Suprapubic skin (tissue), 4 donors: ENCODE measurements around the gene TMEM50A. TPM values are rescaled to one million over a fixed set of nuclear protein-coding genes. Genes with fewer than 3 reads are reported as not detected.
A peak's percentile ranks its signal among the peaks of the same experiment; 100 is the strongest.
"Not testable (repeated sequence)": the region's sequence is repeated elsewhere in the genome, so short reads cannot be mapped to it uniquely, and the experiment has no call there.

ENCODE experiments used
- DNase-seq, 2 donors: peaks; one replicate each; pipeline ENCODE4 v3.0.0-alpha.2; 2019; ENCODE audit warnings: low spot score in 2 of 2
- H3K27ac ChIP-seq: fragments of 200-600 bp; sonication (generic); one replicate; pipeline ENCODE4 v1.5.1; 2019
- H3K27me3 ChIP-seq: fragments of 200-600 bp; sonication (generic); one replicate; pipeline ENCODE4 v1.5.1; 2019
- H3K36me3 ChIP-seq: fragments of 200-600 bp; sonication (generic); one replicate; pipeline ENCODE4 v1.5.1; 2019
- H3K4me1 ChIP-seq: fragments of 200-600 bp; sonication (generic); one replicate; pipeline ENCODE4 v1.5.1; 2019
- H3K4me3 ChIP-seq: fragments of 200-600 bp; sonication (generic); one replicate; pipeline ENCODE4 v1.5.1; 2019; ENCODE audit warnings: mild to moderate bottlenecking
- H3K9me3 ChIP-seq: fragments of 200-600 bp; sonication (generic); one replicate; pipeline ENCODE4 v1.5.1; 2019
- CTCF ChIP-seq, 2 donors: fragments of 200-600 bp in 1 of 2; fragments of 450-650 bp in 1 of 2; sonication (generic) in 1 of 2; IDR thresholded peaks; one replicate each; pipeline ENCODE4 v1.5.1; 2016 to 2019; ENCODE audit warnings: antibody characterized with exemption in 2 of 2, mild to moderate bottlenecking in 1 of 2, moderate library complexity in 1 of 2
- EP300 ChIP-seq: sonication (generic); formaldehyde crosslinking; IDR thresholded peaks from one replicate; pipeline ENCODE4 v1.6.1; 2017; ENCODE audit warnings: antibody characterized with exemption
- POLR2A ChIP-seq, 2 donors: fragments of 450-650 bp; IDR thresholded peaks; one replicate each; pipeline ENCODE4 v1.6.1; 2017; ENCODE audit warnings: antibody characterized with exemption in 2 of 2, mild to moderate bottlenecking in 2 of 2, moderate library complexity in 2 of 2
- POLR2AphosphoS5 ChIP-seq, 3 donors: sonication (generic); formaldehyde crosslinking; IDR thresholded peaks; one replicate each; pipeline ENCODE4 v1.6.1; 2017; ENCODE audit warnings: antibody characterized with exemption in 3 of 3
- WGBS: methylation state at CpG from one replicate; pipeline ENCODE4 v1.1.5; 2018; 5-methylcytosine and 5-hydroxymethylcytosine counted together
- total RNA-seq, 4 donors: library from RNA; depleted of rRNA; stranded (reverse); fragments of >200 nt; gene quantifications; one replicate each; pipeline ENCODE4 v1.1.0, GENCODE V29; 2016

Gene TMEM50A
- total RNA-seq, 4 donors from 2014 or later: 57.6 to 87.9 (median 72.8) TPM

DNA sequence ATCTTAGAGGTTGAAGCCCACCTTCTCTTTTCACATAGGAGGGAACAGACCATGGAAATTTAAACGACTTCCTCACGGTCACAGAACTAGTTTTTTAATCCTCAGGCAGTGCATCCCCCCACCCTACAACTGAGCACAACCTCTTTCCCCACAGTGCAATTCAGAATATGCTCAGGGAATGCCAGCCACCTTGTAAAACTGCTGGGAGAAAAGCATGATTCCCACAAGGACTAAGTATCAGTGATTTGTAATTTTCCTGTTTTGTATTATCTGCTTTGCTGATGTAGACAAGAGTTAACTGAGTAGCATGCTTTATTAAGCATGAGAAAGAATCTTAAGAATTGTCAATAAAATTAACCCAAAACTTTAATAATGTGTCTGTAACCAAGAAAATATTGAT is 23.8 kb downstream of the TMEM50A start:
- no peaks in the 10 kb centered on the region for H3K9me3 ChIP-seq
- DNase-seq: no peak
- no peak overlapping the region for H3K4me3 ChIP-seq
- no peak overlapping the region for H3K27ac ChIP-seq
- H3K27me3 ChIP-seq: no peaks in the 10 kb centered on the region
- H3K4me1 ChIP-seq: peaks cover 4% of the 10 kb centered on the region
- H3K36me3 ChIP-seq: peaks cover 41% of the 10 kb centered on the region
- TF ChIP-seq POLR2A (IDR thresholded peaks at IDR 0.05) (no peak), EP300 (no peak), POLR2AphosphoS5 (IDR thresholded peaks at IDR 0.05) (no peak), CTCF (IDR thresholded peaks at IDR 0.05) (no peak)
- 53% methylated on average over 2 of the region's 2 CpGs for WGBS

GRCh38 chr1:25362634-25363559 is 24.8 kb downstream of the TMEM50A start:
- DNase-seq, H3K27me3 ChIP-seq, H3K4me1 ChIP-seq, H3K9me3 ChIP-seq, H3K27ac ChIP-seq, H3K4me3 ChIP-seq: not testable (repeated sequence)
- WGBS: no CpG with 5 or more reads among the region's 17 CpGs
- peaks cover 35% of the 10 kb centered on the region for H3K36me3 ChIP-seq

DNA sequence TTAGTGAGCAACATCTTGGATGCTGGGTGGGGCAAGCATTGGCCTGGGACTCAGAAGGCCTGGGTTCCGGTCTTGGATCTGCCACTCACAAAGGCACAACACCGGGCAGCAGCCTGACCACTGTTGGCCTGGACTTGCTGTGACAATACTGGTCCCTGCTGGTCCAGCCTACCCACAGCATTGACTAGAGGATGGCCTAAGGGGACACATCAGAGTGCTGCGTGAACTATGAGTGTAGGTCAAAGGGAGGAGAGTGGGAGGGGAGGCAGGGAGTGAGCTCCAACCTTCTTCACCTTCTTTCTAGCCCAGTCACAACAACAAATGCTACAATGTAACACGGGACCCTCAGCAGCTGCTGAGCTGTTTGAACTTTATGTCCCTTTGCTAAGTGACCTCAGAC is 31.1 kb downstream of the TMEM50A start:
- Histone ChIP-seq H3K9me3 (no peaks in the 10 kb centered on the region), H3K36me3 (no peaks in the 10 kb centered on the region), H3K27me3 (no peaks in the 10 kb centered on the region), H3K27ac (no peak overlapping the region), H3K4me1 (no peaks in the 10 kb centered on the region), H3K4me3 (no peak overlapping the region)
- WGBS: 98% methylated on average over 4 of the region's 4 CpGs
- no peak for DNase-seq
- TF ChIP-seq EP300: no peak
- TF ChIP-seq POLR2AphosphoS5 (IDR thresholded peaks at IDR 0.05): no peak
- no peak for TF ChIP-seq POLR2A (IDR thresholded peaks at IDR 0.05)
- TF ChIP-seq CTCF (IDR thresholded peaks at IDR 0.05): no peak

DNA sequence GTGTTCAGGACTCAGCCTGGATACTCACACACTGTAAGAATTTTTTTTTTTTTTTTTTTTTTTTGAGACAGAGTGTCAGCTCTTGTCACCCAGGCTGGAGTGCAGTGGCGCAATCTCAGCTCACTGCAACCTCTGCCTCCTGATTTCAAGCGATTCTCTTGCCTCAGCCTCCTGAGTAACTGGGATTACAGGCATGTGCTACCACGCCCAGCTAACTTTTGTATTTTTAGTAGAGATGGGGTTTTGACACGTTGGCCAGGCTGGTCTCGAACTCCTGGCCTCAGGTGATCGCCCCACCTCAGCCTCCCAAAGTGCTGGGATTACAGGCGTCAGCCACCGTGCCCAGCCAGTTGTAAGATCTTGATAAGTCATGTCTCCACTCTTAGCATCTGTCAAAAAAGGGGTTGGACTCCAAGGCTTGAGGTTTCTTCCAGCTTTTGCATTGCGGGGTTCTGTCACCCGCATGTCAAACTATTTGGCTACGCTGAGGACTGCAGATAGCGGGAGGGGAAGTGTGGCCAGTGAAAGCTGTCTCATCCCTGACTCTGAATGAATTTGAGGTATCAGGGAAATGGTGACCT is 31.6 kb downstream of the TMEM50A start:
- H3K9me3 ChIP-seq, H3K4me1 ChIP-seq, H3K27me3 ChIP-seq, H3K4me3 ChIP-seq, H3K36me3 ChIP-seq, H3K27ac ChIP-seq, DNase-seq: not testable (repeated sequence)
- WGBS: 85% methylated on average over 12 of the region's 12 CpGs

- H3K9me3 ChIP-seq, DNase-seq, H3K27me3 ChIP-seq, H3K27ac ChIP-seq, H3K4me1 ChIP-seq, H3K4me3 ChIP-seq, H3K36me3 ChIP-seq: not testable (repeated sequence)
- WGBS: 36% methylated on average over 7 of the region's 7 CpGs
Observed at GRCh38 chr1:25371757-25372156, 33.6 kb downstream of the TMEM50A start.

GRCh38 chr1:25378367-25378766 is 40.2 kb downstream of the TMEM50A start:
- H3K9me3 ChIP-seq, H3K36me3 ChIP-seq, H3K4me1 ChIP-seq, H3K27me3 ChIP-seq, H3K27ac ChIP-seq, H3K4me3 ChIP-seq, DNase-seq: not testable (repeated sequence)
- WGBS: 86% methylated on average over 3 of the region's 3 CpGs

DNA sequence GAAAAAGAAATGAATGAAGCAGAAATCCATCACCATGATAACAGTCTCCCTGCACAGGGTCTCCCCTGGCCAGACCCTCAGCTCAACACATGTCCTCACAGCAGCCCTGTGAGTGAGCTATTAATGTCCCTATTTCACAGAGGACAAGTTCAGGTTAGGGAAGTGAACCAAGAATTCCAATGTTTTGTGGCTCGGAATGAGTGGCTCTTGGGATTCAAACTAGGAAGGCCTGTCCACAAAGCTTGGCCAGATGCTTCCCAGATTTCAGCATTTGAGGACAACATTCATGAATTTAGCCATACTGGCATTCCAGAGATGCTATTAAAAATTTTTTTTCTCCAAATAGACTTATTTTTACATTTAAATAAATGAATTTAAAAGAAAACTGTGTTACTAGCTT is 44.4 kb downstream of the TMEM50A start:
- H3K36me3 ChIP-seq, H3K27me3 ChIP-seq, H3K9me3 ChIP-seq, DNase-seq, H3K4me3 ChIP-seq, H3K4me1 ChIP-seq, H3K27ac ChIP-seq: not testable (repeated sequence)
- 75% methylated on average over 1 of the region's 1 CpG for WGBS

- DNase-seq, H3K27me3 ChIP-seq, H3K36me3 ChIP-seq, H3K9me3 ChIP-seq, H3K4me1 ChIP-seq, H3K4me3 ChIP-seq, H3K27ac ChIP-seq: not testable (repeated sequence)
- WGBS: 79% methylated on average over 1 of the region's 1 CpG
Observed at GRCh38 chr1:25383090-25383489, 45.0 kb downstream of the TMEM50A start.

DNA sequence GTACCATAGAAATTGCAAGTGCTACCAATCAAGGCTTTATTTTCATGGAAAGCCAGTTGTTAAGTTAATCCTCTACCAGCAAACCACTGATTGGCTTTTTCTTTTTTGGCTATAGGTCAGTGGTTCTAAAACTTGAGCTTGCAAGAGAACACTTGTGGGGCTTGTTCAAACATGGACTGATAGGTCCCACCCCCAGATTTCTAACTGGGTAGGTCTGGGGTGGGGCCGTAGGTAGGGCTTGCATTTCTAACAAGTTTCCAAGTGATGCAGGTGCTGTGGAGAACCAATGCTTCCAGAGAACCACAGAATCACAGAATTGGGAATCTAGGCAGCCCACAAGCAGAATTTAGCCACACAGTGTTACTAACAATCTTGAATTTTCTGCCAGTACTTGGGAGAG is 45.7 kb downstream of the TMEM50A start:
- H3K9me3 ChIP-seq, H3K36me3 ChIP-seq, H3K4me3 ChIP-seq, H3K27me3 ChIP-seq, DNase-seq, H3K27ac ChIP-seq, H3K4me1 ChIP-seq: not testable (repeated sequence)
- no CpG with 5 or more reads among the region's 1 CpG for WGBS

DNA sequence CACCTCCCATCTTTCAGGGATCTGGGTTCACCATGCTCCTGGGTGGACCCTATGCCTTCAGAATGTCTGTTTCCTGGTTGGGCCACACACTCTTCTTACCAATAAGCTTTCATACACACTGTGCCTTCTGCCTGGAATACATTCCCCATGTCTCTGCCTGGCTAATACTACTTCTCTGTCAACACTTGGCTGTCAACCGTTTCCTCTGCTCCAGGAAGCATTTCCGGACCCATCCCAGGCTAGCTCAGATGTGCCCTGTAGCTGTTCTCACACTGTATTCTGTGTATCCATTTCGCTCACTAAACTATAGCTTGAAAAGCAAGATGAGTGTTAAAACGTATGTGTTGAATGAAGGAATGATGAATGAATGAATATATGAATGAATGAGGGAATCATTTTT is 49.0 kb downstream of the TMEM50A start:
- WGBS: 58% methylated on average over 4 of the region's 4 CpGs
- H3K27me3 ChIP-seq, H3K4me3 ChIP-seq, H3K4me1 ChIP-seq, H3K27ac ChIP-seq, H3K9me3 ChIP-seq, H3K36me3 ChIP-seq, DNase-seq: not testable (repeated sequence)

DNA sequence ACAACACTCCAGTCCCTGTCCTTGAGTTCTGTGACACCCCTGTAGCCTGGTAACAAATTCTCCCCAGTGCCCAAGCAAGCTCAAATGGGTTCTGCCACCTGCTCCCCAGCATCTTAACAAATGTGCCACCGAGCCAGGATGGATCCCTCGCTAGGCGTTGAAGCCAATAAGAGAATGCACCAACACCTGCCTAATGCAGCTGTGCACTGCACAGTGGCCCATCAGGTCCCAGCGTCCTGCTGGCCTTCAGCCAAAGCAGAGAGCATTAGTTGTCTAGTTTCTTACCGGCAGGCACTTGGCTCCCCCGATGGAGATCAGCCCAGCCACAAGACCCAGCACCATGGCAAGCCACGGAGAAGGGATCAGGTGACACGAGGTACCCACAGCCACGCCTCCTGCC is 50.6 kb downstream of the TMEM50A start:
- not testable (repeated sequence) for H3K27ac ChIP-seq, H3K4me3 ChIP-seq, H3K36me3 ChIP-seq, DNase-seq, H3K27me3 ChIP-seq, H3K4me1 ChIP-seq, H3K9me3 ChIP-seq
- WGBS: 100% methylated on average over 3 of the region's 9 CpGs

- DNase-seq: peak in 1 of 2 donors; percentile 6
- not testable (repeated sequence) for H3K9me3 ChIP-seq, H3K4me3 ChIP-seq, H3K27me3 ChIP-seq, H3K36me3 ChIP-seq, H3K27ac ChIP-seq, H3K4me1 ChIP-seq
- WGBS: 86% methylated on average over 3 of the region's 3 CpGs
Observed at GRCh38 chr1:25389721-25390120, 51.6 kb downstream of the TMEM50A start.
